ENCODE measurements around the gene G2E3.
"Not testable (repeated sequence)": the region's sequence is repeated elsewhere in the genome, so short reads cannot be mapped to it uniquely, and the experiment has no call there.

Gene G2E3

DNA sequence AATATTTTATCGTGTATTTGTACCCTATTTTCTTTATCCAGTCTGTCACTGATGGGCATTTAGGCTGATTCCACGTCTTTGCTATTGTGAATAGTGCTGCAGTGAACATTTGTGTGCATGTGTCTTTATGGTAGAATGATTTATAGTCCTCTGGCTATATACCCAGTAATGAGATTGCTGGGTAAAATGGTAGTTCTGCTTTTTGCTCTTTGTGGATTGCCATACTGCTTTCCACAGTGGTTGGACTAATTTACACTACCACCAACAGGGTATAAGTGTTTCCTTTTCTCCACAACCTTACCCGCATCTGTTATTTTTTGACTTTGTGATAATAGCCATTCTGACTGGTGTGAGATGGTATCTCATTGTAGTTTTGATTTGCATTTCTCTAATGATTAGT, 15.8 kb downstream of the G2E3 start:
- H3K4me3 ChIP-seq (replicated peaks; ENCODE audit: insufficient read depth, low read length); H3K27me3 ChIP-seq (ENCODE audit: insufficient read depth, poor library complexity, severe bottlenecking); H3K27ac ChIP-seq (replicated peaks): not testable (repeated sequence)
- peak in 1 of 2 experiments; percentile 12 for DNase-seq (ENCODE audit: low read depth in 1 of 2, low spot score in 1 of 2)
- peak; percentile 16; the same call in 1 of the 2 replicates for TF ChIP-seq SPI1 (IDR thresholded peaks at IDR 0.05; ENCODE audit: borderline replicate concordance, low read depth)

DNA sequence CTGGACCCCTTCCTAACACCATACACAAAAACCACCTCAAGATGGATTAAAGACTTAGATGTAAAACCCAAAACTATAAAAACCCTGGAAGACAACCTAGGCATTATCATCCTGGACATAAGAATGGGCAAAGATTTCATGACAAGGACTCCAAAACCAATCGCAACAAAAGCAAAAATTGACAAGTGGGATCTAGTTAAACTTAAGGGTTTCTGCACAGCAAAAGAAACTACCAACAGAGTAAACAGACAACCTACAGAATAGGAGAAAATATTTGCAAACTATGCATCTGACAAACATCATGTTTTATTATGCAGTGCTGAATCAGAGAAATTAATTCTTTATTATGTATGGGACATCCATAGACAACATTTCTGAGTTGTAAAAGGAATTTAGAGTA, 17.4 kb downstream of the G2E3 start:
- H3K4me3 ChIP-seq (replicated peaks; ENCODE audit: insufficient read depth, low read length); H3K27ac ChIP-seq (replicated peaks); DNase-seq (ENCODE audit: low read depth in 1 of 2, low spot score in 1 of 2); H3K27me3 ChIP-seq (ENCODE audit: insufficient read depth, poor library complexity, severe bottlenecking): not testable (repeated sequence)

- DNase-seq (ENCODE audit: low read depth in 1 of 2, low spot score in 1 of 2): no peak
- H3K4me3 ChIP-seq (replicated peaks; ENCODE audit: insufficient read depth, low read length): no peak overlapping the region
- no peaks in the 10 kb centered on the region for H3K27me3 ChIP-seq (ENCODE audit: insufficient read depth, poor library complexity, severe bottlenecking)
- H3K27ac ChIP-seq (replicated peaks): no peak overlapping the region
- TF ChIP-seq SPI1 (IDR thresholded peaks at IDR 0.05; ENCODE audit: borderline replicate concordance, low read depth) (no peak), POLR2AphosphoS5 (IDR thresholded peaks at IDR 0.05; ENCODE audit: low read depth) (no peak)
- TF ChIP-seq, protein P1, sequence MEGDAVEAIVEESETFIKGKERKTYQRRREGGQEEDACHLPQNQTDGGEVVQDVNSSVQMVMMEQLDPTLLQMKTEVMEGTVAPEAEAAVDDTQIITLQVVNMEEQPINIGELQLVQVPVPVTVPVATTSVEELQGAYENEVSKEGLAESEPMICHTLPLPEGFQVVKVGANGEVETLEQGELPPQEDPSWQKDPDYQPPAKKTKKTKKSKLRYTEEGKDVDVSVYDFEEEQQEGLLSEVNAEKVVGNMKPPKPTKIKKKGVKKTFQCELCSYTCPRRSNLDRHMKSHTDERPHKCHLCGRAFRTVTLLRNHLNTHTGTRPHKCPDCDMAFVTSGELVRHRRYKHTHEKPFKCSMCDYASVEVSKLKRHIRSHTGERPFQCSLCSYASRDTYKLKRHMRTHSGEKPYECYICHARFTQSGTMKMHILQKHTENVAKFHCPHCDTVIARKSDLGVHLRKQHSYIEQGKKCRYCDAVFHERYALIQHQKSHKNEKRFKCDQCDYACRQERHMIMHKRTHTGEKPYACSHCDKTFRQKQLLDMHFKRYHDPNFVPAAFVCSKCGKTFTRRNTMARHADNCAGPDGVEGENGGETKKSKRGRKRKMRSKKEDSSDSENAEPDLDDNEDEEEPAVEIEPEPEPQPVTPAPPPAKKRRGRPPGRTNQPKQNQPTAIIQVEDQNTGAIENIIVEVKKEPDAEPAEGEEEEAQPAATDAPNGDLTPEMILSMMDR (IDR thresholded peaks at IDR 0.05; ENCODE audit: insufficient read depth, low read length): no peak
Observed at GRCh38 chr14:30580616-30581282, 21.8 kb downstream of the G2E3 start.

DNA sequence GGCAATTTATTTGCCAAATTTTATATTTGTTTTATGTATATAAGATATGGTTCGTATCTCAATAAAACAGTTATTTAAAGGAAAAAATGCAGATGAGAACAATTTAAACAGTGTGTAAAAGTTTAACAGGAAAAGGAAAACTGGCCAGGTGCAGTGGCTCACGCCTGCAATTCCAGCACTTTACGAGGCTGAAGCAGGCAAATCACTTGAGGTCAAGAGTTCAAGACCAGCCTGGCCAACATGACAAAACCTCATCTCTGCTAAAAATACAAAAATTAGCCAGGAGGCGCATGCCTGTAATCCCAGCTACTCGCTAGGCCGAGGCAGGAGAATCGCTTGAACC, 22.3 kb downstream of the G2E3 start:
- Histone ChIP-seq H3K27ac (replicated peaks) (no peak overlapping the region), H3K27me3 (ENCODE audit: insufficient read depth, poor library complexity, severe bottlenecking) (no peaks in the 10 kb centered on the region), H3K4me3 (replicated peaks; ENCODE audit: insufficient read depth, low read length) (no peak overlapping the region)
- no peak for DNase-seq (ENCODE audit: low read depth in 1 of 2, low spot score in 1 of 2)
- TF ChIP-seq POLR2AphosphoS5 (IDR thresholded peaks at IDR 0.05; ENCODE audit: low read depth) (no peak), GABPA (IDR thresholded peaks at IDR 0.05; ENCODE audit: low read depth) (no peak), REST (IDR thresholded peaks at IDR 0.05; ENCODE audit: insufficient replicate concordance, low read depth) (no peak), SPI1 (IDR thresholded peaks at IDR 0.05; ENCODE audit: borderline replicate concordance, low read depth) (no peak)
- TF ChIP-seq, protein P1 (IDR thresholded peaks at IDR 0.05; ENCODE audit: insufficient read depth, low read length): no peak

DNA sequence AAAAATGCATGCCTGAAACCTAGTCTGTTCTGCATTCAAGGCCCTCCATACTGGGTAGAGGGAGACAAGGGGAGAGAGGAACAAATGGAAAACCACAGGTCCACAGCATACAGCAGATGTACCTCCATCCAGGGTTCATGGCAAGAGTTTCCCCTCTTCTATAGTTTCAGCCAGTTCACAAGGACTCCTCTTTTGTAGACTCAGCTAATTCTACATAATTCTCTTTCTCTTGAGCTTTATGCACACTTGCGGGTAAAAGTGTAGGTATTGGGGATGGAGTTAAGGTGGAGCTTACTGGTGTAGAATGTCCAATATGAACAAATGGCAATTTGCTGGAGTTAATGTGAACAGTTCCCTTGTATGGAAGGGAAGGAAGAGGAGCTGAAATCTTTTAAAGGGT, 23.4 kb downstream of the G2E3 start:
- no peak overlapping the region for H3K4me3 ChIP-seq (replicated peaks; ENCODE audit: insufficient read depth, low read length)
- H3K27ac ChIP-seq (replicated peaks): no peak overlapping the region
- no peaks in the 10 kb centered on the region for H3K27me3 ChIP-seq (ENCODE audit: insufficient read depth, poor library complexity, severe bottlenecking)
- TF ChIP-seq SPI1 (IDR thresholded peaks at IDR 0.05; ENCODE audit: borderline replicate concordance, low read depth) (no peak), REST (IDR thresholded peaks at IDR 0.05; ENCODE audit: insufficient replicate concordance, low read depth) (no peak), POLR2AphosphoS5 (IDR thresholded peaks at IDR 0.05; ENCODE audit: low read depth) (no peak), GABPA (IDR thresholded peaks at IDR 0.05; ENCODE audit: low read depth) (no peak)
- TF ChIP-seq, protein P1 (IDR thresholded peaks at IDR 0.05; ENCODE audit: insufficient read depth, low read length): no peak
- no peak for DNase-seq (ENCODE audit: low read depth in 1 of 2, low spot score in 1 of 2)
